ENCODE measurements around the gene AGBL1.

DNA sequence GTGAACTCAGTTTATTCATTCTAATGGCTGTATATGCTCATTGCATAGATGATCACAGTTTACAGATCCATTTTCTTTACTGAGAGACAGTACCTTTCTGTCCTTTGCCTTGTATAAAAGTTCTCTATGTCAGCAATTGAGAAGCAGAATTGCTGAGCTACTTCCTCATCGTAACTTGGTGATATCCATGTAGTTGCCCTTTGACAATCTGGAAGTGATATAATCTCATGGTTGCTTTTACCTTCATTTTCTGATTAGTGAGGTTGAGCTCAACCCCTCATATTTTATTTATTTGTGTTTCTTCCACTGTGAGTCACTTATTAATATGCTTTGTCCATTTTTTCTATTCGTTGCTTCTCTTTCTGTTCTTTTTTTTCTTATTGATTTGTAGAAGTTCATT, 696.5 kb downstream of the AGBL1 start:
- TF ChIP-seq, protein P1, sequence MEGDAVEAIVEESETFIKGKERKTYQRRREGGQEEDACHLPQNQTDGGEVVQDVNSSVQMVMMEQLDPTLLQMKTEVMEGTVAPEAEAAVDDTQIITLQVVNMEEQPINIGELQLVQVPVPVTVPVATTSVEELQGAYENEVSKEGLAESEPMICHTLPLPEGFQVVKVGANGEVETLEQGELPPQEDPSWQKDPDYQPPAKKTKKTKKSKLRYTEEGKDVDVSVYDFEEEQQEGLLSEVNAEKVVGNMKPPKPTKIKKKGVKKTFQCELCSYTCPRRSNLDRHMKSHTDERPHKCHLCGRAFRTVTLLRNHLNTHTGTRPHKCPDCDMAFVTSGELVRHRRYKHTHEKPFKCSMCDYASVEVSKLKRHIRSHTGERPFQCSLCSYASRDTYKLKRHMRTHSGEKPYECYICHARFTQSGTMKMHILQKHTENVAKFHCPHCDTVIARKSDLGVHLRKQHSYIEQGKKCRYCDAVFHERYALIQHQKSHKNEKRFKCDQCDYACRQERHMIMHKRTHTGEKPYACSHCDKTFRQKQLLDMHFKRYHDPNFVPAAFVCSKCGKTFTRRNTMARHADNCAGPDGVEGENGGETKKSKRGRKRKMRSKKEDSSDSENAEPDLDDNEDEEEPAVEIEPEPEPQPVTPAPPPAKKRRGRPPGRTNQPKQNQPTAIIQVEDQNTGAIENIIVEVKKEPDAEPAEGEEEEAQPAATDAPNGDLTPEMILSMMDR (IDR thresholded peaks at IDR 0.05; ENCODE audit: low read depth, low read length, missing input control): no peak
- TF ChIP-seq, protein P2, sequence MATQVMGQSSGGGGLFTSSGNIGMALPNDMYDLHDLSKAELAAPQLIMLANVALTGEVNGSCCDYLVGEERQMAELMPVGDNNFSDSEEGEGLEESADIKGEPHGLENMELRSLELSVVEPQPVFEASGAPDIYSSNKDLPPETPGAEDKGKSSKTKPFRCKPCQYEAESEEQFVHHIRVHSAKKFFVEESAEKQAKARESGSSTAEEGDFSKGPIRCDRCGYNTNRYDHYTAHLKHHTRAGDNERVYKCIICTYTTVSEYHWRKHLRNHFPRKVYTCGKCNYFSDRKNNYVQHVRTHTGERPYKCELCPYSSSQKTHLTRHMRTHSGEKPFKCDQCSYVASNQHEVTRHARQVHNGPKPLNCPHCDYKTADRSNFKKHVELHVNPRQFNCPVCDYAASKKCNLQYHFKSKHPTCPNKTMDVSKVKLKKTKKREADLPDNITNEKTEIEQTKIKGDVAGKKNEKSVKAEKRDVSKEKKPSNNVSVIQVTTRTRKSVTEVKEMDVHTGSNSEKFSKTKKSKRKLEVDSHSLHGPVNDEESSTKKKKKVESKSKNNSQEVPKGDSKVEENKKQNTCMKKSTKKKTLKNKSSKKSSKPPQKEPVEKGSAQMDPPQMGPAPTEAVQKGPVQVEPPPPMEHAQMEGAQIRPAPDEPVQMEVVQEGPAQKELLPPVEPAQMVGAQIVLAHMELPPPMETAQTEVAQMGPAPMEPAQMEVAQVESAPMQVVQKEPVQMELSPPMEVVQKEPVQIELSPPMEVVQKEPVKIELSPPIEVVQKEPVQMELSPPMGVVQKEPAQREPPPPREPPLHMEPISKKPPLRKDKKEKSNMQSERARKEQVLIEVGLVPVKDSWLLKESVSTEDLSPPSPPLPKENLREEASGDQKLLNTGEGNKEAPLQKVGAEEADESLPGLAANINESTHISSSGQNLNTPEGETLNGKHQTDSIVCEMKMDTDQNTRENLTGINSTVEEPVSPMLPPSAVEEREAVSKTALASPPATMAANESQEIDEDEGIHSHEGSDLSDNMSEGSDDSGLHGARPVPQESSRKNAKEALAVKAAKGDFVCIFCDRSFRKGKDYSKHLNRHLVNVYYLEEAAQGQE (IDR thresholded peaks at IDR 0.05): no peak
- TF ChIP-seq JUND (IDR thresholded peaks at IDR 0.05) (no peak), TAF1 (conservative IDR thresholded peaks at IDR 0.05) (no peak), NR2F2 (IDR thresholded peaks at IDR 0.05) (no peak), YY1 (IDR thresholded peaks at IDR 0.05) (no peak), FOXA1 (IDR thresholded peaks at IDR 0.05) (no peak), GABPA (IDR thresholded peaks at IDR 0.05 in 1 of 2, conservative IDR thresholded peaks at IDR 0.05 in 1 of 2) (no peak), RXRA (IDR thresholded peaks at IDR 0.05) (no peak), SP1 (IDR thresholded peaks at IDR 0.05) (no peak)
- TF ChIP-seq, protein P3, sequence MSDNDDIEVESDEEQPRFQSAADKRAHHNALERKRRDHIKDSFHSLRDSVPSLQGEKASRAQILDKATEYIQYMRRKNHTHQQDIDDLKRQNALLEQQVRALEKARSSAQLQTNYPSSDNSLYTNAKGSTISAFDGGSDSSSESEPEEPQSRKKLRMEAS (IDR thresholded peaks at IDR 0.05): no peak
- TF ChIP-seq, protein P4, sequence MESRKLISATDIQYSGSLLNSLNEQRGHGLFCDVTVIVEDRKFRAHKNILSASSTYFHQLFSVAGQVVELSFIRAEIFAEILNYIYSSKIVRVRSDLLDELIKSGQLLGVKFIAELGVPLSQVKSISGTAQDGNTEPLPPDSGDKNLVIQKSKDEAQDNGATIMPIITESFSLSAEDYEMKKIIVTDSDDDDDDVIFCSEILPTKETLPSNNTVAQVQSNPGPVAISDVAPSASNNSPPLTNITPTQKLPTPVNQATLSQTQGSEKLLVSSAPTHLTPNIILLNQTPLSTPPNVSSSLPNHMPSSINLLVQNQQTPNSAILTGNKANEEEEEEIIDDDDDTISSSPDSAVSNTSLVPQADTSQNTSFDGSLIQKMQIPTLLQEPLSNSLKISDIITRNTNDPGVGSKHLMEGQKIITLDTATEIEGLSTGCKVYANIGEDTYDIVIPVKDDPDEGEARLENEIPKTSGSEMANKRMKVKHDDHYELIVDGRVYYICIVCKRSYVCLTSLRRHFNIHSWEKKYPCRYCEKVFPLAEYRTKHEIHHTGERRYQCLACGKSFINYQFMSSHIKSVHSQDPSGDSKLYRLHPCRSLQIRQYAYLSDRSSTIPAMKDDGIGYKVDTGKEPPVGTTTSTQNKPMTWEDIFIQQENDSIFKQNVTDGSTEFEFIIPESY (IDR thresholded peaks at IDR 0.05): no peak
